GF-D8 (cell line): ENCODE results near the gene CRYL1.

Experiments used
- DNase-seq: peaks from one replicate; lab custom pipeline; 2025; lab: John Stamatoyannopoulos, UW

The CRYL1 gene

GRCh38 chr13:20494656-20495055, 31.0 kb downstream of the CRYL1 start:
- DNase-seq: no peak

- DNase-seq: no peak
Measured at GRCh38 chr13:20492641-20493040, 33.0 kb downstream of the CRYL1 start.

DNA sequence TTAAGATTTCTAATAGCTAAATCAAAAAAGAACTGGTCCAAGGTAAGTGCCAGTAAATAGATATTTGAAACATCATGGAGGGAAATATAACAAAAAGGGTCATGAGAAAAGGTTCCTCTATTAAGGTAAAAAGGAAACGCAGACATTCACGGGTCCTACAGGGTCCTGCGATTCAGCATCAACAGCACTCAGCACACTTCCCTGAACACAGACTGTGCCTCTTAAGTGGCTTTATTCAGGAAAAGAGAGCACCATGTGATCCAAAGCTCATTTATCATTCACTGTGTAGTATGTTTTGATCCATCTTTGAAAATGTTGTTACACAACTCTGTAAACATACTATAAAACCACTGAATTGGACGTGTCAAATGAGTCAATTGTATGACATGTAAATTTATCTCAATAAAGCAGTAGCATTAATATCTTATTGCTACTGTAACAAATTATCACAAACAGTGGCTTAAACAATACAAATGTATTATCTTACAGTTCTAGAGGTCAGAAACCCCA, 33.7 kb downstream of the CRYL1 start:
- no peak for DNase-seq

GRCh38 chr13:20489185-20489820, 36.4 kb downstream of the CRYL1 start:
- peak; percentile 46 for DNase-seq

GRCh38 chr13:20487927-20488326, 37.7 kb downstream of the CRYL1 start:
- no peak for DNase-seq

GRCh38 chr13:20482787-20483186, 42.9 kb downstream of the CRYL1 start:
- no peak for DNase-seq

GRCh38 chr13:20482275-20482761, 43.3 kb downstream of the CRYL1 start:
- no peak for DNase-seq

GRCh38 chr13:20477394-20477793, 48.3 kb downstream of the CRYL1 start:
- no peak for DNase-seq

- peak; percentile 75 for DNase-seq
Measured at GRCh38 chr13:20475927-20476691, 49.5 kb downstream of the CRYL1 start.

DNA sequence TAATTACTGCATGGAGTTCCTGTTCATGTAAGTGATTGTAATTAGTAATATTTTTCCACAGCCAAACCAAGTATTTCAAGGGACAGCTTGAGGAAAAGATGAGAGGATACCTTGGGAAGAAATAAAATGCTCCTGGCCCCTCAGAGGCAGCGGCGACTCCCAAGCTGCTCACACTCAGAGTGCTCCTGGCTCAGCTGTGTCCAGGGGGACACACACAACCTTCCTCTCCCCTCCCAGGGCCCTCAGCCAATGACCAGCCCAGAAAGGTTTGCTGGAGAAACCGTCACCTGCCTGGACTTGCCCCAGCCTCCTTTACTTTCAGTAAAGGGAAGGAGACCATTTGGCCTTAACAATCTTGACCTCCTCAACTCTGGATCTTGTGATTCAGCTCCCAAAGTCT, 51.1 kb downstream of the CRYL1 start:
- DNase-seq: no peak

- no peak for DNase-seq
Measured at GRCh38 chr13:20473888-20474287, 51.8 kb downstream of the CRYL1 start.

DNA sequence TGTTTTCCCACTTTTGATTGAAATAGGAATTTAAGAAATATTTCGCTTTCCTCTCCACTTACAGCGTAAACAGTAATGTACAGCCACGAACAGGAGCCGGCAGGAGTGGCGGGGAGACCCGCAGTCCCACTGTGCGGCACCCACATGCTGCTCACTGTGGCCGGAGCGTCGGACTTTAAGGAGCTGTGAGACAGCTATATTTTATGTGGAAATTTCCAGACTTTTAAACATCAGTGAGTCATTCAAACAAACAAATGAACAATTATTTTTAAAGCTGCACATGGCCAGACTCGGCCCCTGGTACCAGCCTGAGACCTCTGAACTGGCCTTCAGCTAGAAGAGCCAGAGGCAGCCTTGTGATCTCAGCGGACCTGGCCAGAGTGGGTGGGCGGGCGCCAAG, 52.5 kb downstream of the CRYL1 start:
- no peak for DNase-seq

- DNase-seq: no peak
Measured at GRCh38 chr13:20472531-20472930, 53.1 kb downstream of the CRYL1 start.

DNA sequence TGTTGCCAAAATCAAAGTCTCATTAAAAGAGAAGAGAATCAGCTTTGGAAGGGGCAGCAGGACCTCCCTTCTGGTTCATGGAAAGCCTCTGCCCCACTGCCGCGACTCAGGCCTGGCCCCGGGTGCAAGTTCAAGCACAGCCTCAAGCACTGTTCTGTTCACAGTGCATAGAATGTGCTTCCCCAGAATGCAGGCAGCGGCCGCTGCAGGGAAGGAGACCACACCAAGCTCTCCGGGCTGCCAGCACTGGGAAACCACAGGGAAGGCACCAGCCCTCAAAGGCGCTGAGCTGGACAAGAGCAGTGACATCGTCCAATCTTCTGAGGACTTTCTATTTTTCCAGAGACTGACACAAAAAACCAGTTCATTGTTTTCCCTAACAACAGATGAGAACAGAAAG, 55.5 kb downstream of the CRYL1 start:
- DNase-seq: no peak

DNA sequence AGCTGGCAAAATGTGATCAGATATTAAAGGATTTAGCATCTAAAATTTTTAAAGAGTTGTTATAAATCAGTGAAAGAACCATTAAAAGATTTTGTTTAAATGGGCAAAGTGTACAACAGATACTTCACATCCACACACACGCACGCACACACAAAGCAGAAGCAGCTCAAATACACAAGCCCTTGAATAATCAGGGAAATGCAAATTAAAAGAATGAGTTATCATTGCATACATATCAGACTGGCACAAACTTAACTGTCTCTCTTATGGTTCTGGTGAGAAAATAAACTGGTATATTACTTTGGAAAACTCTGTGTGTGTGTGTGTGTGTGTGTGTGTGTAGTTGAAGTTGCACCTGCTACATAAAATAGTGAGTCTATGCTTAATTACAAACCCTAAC, 59.3 kb downstream of the CRYL1 start:
- no peak for DNase-seq

GRCh38 chr13:20465218-20465879, 60.3 kb downstream of the CRYL1 start:
- DNase-seq: no peak

GRCh38 chr13:20462921-20463320, 62.7 kb downstream of the CRYL1 start:
- no peak for DNase-seq

GRCh38 chr13:20462533-20462915, 63.1 kb downstream of the CRYL1 start:
- no peak for DNase-seq

GRCh38 chr13:20461860-20462532, 63.7 kb downstream of the CRYL1 start:
- DNase-seq: no peak

DNA sequence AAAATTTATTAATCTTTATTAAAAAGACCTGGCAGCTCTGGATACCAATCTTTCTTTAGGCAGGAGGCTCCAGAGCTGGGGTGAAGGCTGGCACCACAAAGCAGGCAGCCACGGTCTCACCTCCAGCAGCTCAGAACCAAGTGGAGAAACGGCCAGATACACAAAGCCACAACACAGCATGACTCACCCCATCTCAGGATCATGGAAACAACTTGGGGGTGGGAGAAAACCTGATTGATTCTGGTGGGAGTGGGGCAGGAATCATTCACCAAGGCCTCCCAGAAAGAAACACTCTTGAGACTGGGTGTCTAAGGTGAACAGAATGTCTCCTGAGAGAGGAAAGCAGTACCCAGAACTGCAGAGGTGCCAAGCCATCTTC, 64.2 kb downstream of the CRYL1 start:
- no peak for DNase-seq

DNA sequence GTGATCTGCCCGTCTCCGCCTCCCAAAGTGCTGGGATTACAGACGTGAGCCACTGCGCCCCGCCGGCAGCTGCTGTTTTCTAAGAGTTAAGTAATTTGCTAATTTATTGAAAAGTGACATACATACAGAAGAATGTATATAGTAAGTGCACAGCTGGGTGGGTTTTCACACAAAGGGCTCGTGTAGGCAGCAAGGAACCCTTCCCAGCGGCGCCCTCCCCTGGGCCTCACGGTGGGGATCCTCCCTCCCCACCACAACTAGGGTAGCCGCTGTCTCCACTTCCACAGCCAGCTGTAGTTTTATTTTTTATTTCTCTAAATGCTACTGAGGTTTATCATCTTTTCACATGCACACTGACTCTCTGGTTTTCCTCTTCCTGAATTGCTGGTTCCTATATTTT, 64.9 kb downstream of the CRYL1 start:
- no peak for DNase-seq

DNA sequence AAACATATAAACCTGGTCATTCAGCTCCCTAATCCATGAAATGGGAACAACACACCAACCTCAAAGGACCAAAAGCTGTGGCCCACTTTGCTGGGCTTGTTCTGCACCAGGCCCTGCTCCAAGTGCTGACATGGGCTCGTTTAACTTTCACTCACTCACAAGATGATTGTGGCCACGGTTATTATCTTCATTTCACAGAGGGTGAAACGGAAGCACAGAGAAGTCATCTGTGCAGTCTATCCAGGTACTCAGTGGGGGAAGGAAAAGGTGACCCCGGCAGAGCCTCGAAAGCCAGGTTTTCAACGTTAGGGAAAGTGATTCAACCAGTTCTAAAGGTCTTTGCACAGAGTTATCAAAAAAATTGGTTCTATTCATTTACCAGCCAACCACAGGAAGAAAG, 68.0 kb downstream of the CRYL1 start:
- no peak for DNase-seq
